GM13976 (cell line): ENCODE measurements around the gene MITF.

Experiments
- DNase-seq: peaks from one replicate; pipeline ENCODE4 v3.0.0; 2012; ENCODE audit warnings: low spot score
- in situ Hi-C: fragments of 300-500 bp; cut with MboI; formaldehyde crosslinking; loops from one replicate; pipeline ENCODE4 v1.12.0; 2022; ENCODE audit warnings: low sequenced_read_pairs, mixed read lengths, inconsistent platforms; ENCODE audit not compliant: unreplicated experiment
- TF ChIP-seq, protein P1 (sequence below): IDR thresholded peaks from 2 replicates; pipeline ENCODE4 v1.5.1; 2012; ENCODE audit warnings: borderline replicate concordance, mild to moderate bottlenecking; ENCODE audit not compliant: insufficient read depth; ENCODE audit errors: extremely low read depth, missing control alignments, control extremely low read depth

Gene MITF

DNA sequence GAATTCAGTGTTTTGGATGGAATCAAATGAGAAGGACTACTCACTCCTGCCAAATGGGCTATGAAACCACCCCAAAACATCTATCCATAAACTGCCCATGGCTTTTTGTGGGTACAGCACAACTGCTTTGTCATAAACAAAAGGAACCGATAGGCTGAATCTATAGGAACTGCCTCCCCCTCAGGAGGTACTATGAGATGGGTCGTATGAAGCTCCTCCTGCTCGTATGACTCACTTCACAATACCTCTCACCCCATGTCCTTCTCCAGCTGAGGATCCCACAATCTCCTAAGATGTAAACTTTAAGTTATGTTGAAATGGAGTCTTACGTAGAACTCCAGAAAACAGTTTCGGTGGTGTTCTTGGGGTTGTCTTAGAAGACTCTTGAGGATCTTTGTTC is 130.4 kb downstream of the MITF start:
- TF ChIP-seq, protein P1, sequence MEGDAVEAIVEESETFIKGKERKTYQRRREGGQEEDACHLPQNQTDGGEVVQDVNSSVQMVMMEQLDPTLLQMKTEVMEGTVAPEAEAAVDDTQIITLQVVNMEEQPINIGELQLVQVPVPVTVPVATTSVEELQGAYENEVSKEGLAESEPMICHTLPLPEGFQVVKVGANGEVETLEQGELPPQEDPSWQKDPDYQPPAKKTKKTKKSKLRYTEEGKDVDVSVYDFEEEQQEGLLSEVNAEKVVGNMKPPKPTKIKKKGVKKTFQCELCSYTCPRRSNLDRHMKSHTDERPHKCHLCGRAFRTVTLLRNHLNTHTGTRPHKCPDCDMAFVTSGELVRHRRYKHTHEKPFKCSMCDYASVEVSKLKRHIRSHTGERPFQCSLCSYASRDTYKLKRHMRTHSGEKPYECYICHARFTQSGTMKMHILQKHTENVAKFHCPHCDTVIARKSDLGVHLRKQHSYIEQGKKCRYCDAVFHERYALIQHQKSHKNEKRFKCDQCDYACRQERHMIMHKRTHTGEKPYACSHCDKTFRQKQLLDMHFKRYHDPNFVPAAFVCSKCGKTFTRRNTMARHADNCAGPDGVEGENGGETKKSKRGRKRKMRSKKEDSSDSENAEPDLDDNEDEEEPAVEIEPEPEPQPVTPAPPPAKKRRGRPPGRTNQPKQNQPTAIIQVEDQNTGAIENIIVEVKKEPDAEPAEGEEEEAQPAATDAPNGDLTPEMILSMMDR = no peak
- DNase-seq = no peak
- in situ Hi-C loops = no loop called here

- no peak for DNase-seq
- TF ChIP-seq, protein P1 = no peak
These were observed 132.0 kb downstream of the MITF start for GRCh38 chr3:69871251-69871650.

DNA sequence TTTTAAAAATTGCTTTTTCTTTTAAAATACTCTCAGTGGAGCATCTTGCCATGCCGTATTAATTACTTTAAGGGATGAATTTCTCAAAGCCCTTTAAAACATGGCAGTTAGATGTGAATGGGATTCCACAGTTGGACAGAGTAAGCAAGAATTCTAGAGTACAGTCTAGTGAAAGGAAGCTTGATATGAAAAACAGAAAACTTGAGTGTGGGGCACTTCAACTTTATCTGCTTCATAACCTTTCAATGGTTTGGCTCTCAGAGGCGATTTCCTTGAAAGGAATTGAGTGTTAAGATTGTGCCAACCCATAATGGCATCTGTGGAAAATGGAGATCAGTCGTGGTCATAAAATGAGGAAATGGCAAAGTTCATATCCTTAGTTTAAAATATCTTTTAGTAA is 132.6 kb downstream of the MITF start:
- TF ChIP-seq, protein P1 = no peak
- in situ Hi-C loops = no loop called here
- no peak for DNase-seq

More at GRCh38 chr3:69871251-69871650, 132.0 kb downstream of the MITF start:
- in situ Hi-C loops = no loop called here

DNA sequence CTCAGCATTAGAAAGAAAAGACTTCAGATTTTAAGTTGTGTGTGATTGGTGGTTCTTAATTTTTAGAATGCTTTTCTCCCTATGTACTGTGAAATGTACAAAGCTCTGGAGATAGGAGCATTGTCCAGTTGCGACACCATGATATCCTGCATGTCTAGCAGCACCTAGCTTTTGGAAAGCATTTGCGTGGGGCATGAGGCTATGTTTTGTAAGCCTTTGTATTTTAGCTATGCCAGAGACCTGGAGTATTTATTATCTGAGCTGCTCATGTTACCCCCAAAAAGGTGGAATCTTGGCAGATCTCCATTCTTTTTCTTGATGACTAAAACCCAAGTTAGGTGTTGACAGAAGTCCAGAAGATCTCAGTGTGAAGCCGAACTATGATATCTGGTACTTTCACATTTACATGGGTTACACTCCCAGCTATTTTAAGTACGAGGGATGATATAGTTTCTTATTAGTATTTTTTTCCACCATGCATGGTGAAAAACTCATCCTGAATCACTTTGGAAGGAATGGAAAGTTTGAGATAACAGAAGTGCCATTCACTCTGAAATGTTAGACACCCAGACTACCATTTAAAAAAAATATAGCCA is 133.6 kb downstream of the MITF start:
- in situ Hi-C loops = no loop called here
- no peak for DNase-seq
- TF ChIP-seq, protein P1 = no peak

- TF ChIP-seq, protein P1 = no peak
- in situ Hi-C loops = no loop called here
- DNase-seq = no peak
These were observed 136.8 kb downstream of the MITF start for GRCh38 chr3:69876073-69876472.

DNA sequence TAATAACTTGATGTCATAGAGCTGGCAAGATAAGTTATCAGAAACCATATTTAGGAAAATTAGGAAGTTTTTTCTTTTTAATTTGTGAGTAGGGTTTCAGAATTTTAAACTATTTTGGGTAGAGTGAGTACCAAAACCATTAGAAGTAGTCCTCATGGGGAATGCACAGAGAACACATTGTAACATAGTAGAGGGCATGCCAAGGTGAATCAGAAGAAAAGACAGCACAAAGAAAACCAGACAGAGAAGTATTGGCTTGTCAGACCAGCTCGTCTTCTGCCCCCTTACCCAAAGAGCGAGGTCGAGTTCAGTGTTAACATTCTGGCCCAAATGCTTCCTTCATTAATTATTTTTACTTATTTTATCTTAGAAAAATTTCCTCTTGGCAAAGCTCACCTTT is 139.0 kb downstream of the MITF start:
- TF ChIP-seq, protein P1 = no peak
- in situ Hi-C loops = no loop called here
- no peak for DNase-seq
